Coronary artery (tissue), 2 donors: ENCODE data around the gene TSEN34.
"Not testable (repeated sequence)": the region's sequence is repeated elsewhere in the genome, so short reads cannot be mapped to it uniquely, and the experiment has no call there.

Experiments
- DNase-seq: peaks from one replicate; pipeline ENCODE4 v3.0.0-alpha.2; 2017; ENCODE audit warnings: low spot score
- H3K27ac ChIP-seq, 2 donors: fragments of 200-600 bp; sonication (generic); one replicate each; pipeline ENCODE4 v1.5.1; 2016 to 2019
- H3K4me3 ChIP-seq: fragments of 200-600 bp; sonication (generic); 2 replicates; pipeline ENCODE4 v1.5.1; 2016; ENCODE audit warnings: mild to moderate bottlenecking, moderate library complexity
- CTCF ChIP-seq: fragments of 200-600 bp; sonication (generic); IDR thresholded peaks from one replicate; pipeline ENCODE4 v1.5.1; 2019; ENCODE audit warnings: antibody characterized with exemption

The TSEN34 gene

GRCh38 chr19:54231077-54231931 is 40.2 kb downstream of the TSEN34 start:
- Histone ChIP-seq H3K27ac (no peak overlapping the region), H3K4me3 (no peak overlapping the region)

GRCh38 chr19:54233941-54234340 is 42.8 kb downstream of the TSEN34 start:
- no peak overlapping the region for H3K27ac ChIP-seq
- no peak for TF ChIP-seq CTCF
- DNase-seq, result peak; percentile 36

More at GRCh38 chr19:54231077-54231931, 40.2 kb downstream of the TSEN34 start:
- TF ChIP-seq CTCF, result peak; percentile 68
- DNase-seq, result peak; percentile 82

GRCh38 chr19:54239491-54240371 is 48.6 kb downstream of the TSEN34 start:
- H3K4me3 ChIP-seq, H3K27ac ChIP-seq, DNase-seq: not testable (repeated sequence)

More at GRCh38 chr19:54233941-54234340, 42.8 kb downstream of the TSEN34 start:
- H3K4me3 ChIP-seq, result no peak overlapping the region

GRCh38 chr19:54240372-54241336 is 49.5 kb downstream of the TSEN34 start:
- DNase-seq, result peak; percentile 46
- not testable (repeated sequence) for H3K4me3 ChIP-seq, H3K27ac ChIP-seq

GRCh38 chr19:54242234-54242633 is 51.1 kb downstream of the TSEN34 start:
- not testable (repeated sequence) for DNase-seq, H3K4me3 ChIP-seq, H3K27ac ChIP-seq

GRCh38 chr19:54242646-54243045 is 51.5 kb downstream of the TSEN34 start, which contains the start of gene LILRA6:
Gene LILRA6, minus strand, starts transcription at chr19:54242790.
- not testable (repeated sequence) for DNase-seq, H3K4me3 ChIP-seq, H3K27ac ChIP-seq

GRCh38 chr19:54243809-54244208 is 52.7 kb downstream of the TSEN34 start:
- not testable (repeated sequence) for DNase-seq, H3K4me3 ChIP-seq, H3K27ac ChIP-seq
